GM12875 (cell line): ENCODE measurements around the gene CNKSR3.

Source experiments
- H3K4me3 ChIP-seq: one replicate; pipeline ENCODE4 v1.5.1; 2011; ENCODE audit warnings: low read depth, low read length, control low read depth
- CTCF ChIP-seq: IDR thresholded peaks from 2 replicates; pipeline ENCODE4 v1.5.1; 2011; ENCODE audit warnings: low read depth, mild to moderate bottlenecking, control low read depth, inconsistent platforms, low read length, moderate library complexity, borderline replicate concordance; ENCODE audit not compliant: insufficient read depth

The CNKSR3 gene

DNA sequence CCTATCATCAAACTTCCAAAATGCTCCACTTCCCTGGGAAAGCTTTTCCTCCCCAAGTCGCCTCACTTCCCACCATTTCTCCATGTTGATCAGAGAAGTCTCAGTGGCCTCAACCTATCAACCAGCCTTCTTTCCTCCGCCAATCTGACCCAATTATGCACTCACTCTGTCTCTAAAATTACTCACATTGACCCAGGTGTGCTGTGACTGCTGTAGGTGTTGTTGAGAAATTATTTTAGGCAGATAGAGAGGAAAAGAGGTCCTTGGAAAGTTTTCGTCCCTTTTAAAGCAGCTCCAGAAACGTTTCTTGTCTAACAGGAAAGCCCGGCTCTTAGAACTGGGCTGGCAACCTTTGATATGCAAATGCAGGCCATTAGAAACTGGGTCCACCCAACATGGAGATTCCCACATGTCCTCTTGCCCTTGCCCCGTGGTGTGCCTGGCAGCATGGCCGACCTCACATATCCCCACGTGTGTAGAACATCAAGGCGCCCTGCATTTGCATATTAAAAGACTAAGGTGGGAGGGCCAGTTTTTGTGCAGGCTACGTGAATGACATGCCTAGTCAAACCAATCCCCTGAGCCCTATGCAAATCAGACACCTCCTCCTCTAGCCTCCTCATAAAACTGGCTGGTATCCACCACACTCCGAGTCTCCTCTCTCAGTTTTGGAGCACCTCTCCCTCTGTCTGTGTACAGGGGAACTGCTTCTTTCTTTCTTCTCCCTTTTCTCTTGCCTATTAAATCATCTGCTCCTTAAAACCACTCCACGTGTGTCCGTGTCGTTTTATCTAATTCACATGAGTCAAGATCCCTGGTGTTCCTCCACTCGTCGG, 166.8 kb downstream of the CNKSR3 start:
- H3K4me3 ChIP-seq, result no peak overlapping the region
- TF ChIP-seq CTCF, result no peak

DNA sequence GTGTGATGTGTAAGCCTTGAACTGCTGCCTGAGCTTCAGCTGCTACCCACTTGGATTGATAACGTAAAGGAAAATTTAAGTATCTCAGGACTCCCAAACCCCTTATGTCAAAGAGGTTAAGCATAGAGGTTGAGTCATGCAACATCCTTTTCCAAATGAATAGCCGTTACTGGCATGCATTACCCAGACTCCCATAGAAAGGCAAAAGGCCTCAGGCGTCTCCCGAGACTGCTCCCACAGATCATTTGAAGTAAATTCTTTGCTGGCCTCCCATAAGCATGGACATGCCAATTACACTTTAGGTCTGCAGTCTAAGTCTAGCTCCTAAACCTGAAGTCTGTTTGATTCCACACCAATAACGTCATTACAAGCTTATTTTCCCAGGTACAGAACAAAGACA, 168.6 kb downstream of the CNKSR3 start:
- no peak for TF ChIP-seq CTCF
- no peak overlapping the region for H3K4me3 ChIP-seq

- TF ChIP-seq CTCF, result no peak
- H3K4me3 ChIP-seq, result no peak overlapping the region
Observed at GRCh38 chr6:154341336-154341735, 169.1 kb downstream of the CNKSR3 start.
